Right lobe of liver (tissue), 4 donors: Measurements from ENCODE around the gene TNIK.

ENCODE experiments used
- POLR2A ChIP-seq: fragments of 450-650 bp; IDR thresholded peaks from one replicate; pipeline ENCODE4 v1.6.1; 2017; ENCODE audit warnings: antibody characterized with exemption, mild to moderate bottlenecking
- TF ChIP-seq, protein P1 (sequence below), 4 donors: fragments of 200-600 bp in 3 of 4; fragments of 450-650 bp in 1 of 4; IDR thresholded peaks; one replicate each; pipeline versions ENCODE4 v1.5.1 to v1.8.0; 2016 to 2022; ENCODE audit warnings: antibody characterized with exemption in 4 of 4, mild to moderate bottlenecking in 2 of 4
- donor health status: DM: no; HTN: no; CAD: no.
- donor health status: DM: no; HTN: no; CAD: no.
- donor health status: DM: no; HTN: yes; CAD: no.

- TF ChIP-seq, protein P1, sequence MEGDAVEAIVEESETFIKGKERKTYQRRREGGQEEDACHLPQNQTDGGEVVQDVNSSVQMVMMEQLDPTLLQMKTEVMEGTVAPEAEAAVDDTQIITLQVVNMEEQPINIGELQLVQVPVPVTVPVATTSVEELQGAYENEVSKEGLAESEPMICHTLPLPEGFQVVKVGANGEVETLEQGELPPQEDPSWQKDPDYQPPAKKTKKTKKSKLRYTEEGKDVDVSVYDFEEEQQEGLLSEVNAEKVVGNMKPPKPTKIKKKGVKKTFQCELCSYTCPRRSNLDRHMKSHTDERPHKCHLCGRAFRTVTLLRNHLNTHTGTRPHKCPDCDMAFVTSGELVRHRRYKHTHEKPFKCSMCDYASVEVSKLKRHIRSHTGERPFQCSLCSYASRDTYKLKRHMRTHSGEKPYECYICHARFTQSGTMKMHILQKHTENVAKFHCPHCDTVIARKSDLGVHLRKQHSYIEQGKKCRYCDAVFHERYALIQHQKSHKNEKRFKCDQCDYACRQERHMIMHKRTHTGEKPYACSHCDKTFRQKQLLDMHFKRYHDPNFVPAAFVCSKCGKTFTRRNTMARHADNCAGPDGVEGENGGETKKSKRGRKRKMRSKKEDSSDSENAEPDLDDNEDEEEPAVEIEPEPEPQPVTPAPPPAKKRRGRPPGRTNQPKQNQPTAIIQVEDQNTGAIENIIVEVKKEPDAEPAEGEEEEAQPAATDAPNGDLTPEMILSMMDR (IDR thresholded peaks at IDR 0.05): no peak
- TF ChIP-seq POLR2A: no peak
These were observed 273.2 kb downstream of the TNIK start for GRCh38 chr3:171186817-171187500.
